Epithelial cell of proximal tubule (primary cell): ENCODE results near the gene ECM2. TPM values are rescaled to one million over a fixed set of nuclear protein-coding genes. Genes with fewer than 3 reads are reported as not detected.

Experiments
- DNase-seq: peaks from one replicate; pipeline ENCODE4 v3.0.0-alpha.2; 2011; ENCODE audit warnings: low read depth
- H3K4me3 ChIP-seq: 2 replicates; pipeline ENCODE4 v1.5.1; 2011; ENCODE audit warnings: low read depth, mild to moderate bottlenecking, low read length
- CTCF ChIP-seq: conservative IDR thresholded peaks from 2 replicates; pipeline ENCODE4 v1.5.1; 2012; ENCODE audit warnings: low read depth, mild to moderate bottlenecking, low read length
- total RNA-seq: library from RNA; depleted of rRNA; stranded (reverse); fragments of >200 nt; gene quantifications from 2 replicates; pipeline ENCODE4 v1.2.3, GENCODE V29; 2015

Gene ECM2
- total RNA-seq, 1 donor from 2014 or later: not detected

GRCh38 chr9:92468206-92468605 lies 67.6 kb downstream of the ECM2 start:
- TF ChIP-seq CTCF: no peak
- peak; percentile 10 for DNase-seq
- no peak overlapping the region for H3K4me3 ChIP-seq

GRCh38 chr9:92467511-92467910 lies 68.3 kb downstream of the ECM2 start:
- DNase-seq: no peak
- no peak overlapping the region for H3K4me3 ChIP-seq
- TF ChIP-seq CTCF: no peak

- DNase-seq: no peak
- no peak for TF ChIP-seq CTCF
- no peak overlapping the region for H3K4me3 ChIP-seq
These were observed 68.7 kb downstream of the ECM2 start for GRCh38 chr9:92467041-92467440.

- DNase-seq: peak; percentile 52
- H3K4me3 ChIP-seq: no peak overlapping the region
- no peak for TF ChIP-seq CTCF
These were observed 71.8 kb downstream of the ECM2 start for GRCh38 chr9:92463984-92464383.

- DNase-seq: no peak
- no peak overlapping the region for H3K4me3 ChIP-seq
- TF ChIP-seq CTCF: no peak
These were observed 72.4 kb downstream of the ECM2 start for GRCh38 chr9:92463387-92463786.

- no peak for TF ChIP-seq CTCF
- DNase-seq: no peak
- no peak overlapping the region for H3K4me3 ChIP-seq
These were observed 78.2 kb downstream of the ECM2 start for GRCh38 chr9:92457576-92457975.

GRCh38 chr9:92455217-92455616 lies 80.6 kb downstream of the ECM2 start:
- TF ChIP-seq CTCF: peak; percentile 51
- DNase-seq: no peak
- no peak overlapping the region for H3K4me3 ChIP-seq
